Activated T-cell treated with anti-CD3 and anti-CD28 coated beads for 1 hour (primary cell): Measurements from ENCODE around the gene PTPRD.

ENCODE experiments used
- DNase-seq: peaks from one replicate; pipeline ENCODE4 v3.0.0-alpha.2; 2020; ENCODE audit warnings: low read depth

PTPRD gene

GRCh38 chr9:9862235-9862810 is 750.5 kb downstream of the PTPRD start:
- DNase-seq: no peak

GRCh38 chr9:9855177-9856078 is 757.4 kb downstream of the PTPRD start:
- no peak for DNase-seq

GRCh38 chr9:9847750-9848149 is 765.1 kb downstream of the PTPRD start:
- DNase-seq: no peak

GRCh38 chr9:9846557-9846956 is 766.2 kb downstream of the PTPRD start:
- DNase-seq: no peak

GRCh38 chr9:9820436-9820835 is 792.4 kb downstream of the PTPRD start:
- DNase-seq: no peak

- DNase-seq: no peak
Measured at GRCh38 chr9:9819886-9820285, 792.9 kb downstream of the PTPRD start.

- DNase-seq: no peak
Measured at GRCh38 chr9:9817176-9817575, 795.6 kb downstream of the PTPRD start.

GRCh38 chr9:9804109-9804508 is 808.7 kb downstream of the PTPRD start:
- DNase-seq: no peak

- no peak for DNase-seq
Measured at GRCh38 chr9:9799287-9799686, 813.5 kb downstream of the PTPRD start.

- DNase-seq: no peak
Measured at GRCh38 chr9:9792144-9792857, 820.5 kb downstream of the PTPRD start.

- no peak for DNase-seq
Measured at GRCh38 chr9:9791611-9792010, 821.2 kb downstream of the PTPRD start.

GRCh38 chr9:9790216-9790872 is 822.5 kb downstream of the PTPRD start:
- DNase-seq: no peak

- no peak for DNase-seq
Measured at GRCh38 chr9:9783711-9784110, 829.1 kb downstream of the PTPRD start.

- no peak for DNase-seq
Measured at GRCh38 chr9:9783211-9783610, 829.6 kb downstream of the PTPRD start.

GRCh38 chr9:9778293-9778692 is 834.5 kb downstream of the PTPRD start:
- DNase-seq: no peak

- no peak for DNase-seq
Measured at GRCh38 chr9:9774471-9774870, 838.3 kb downstream of the PTPRD start.

GRCh38 chr9:9771314-9771713 is 841.5 kb downstream of the PTPRD start:
- DNase-seq: no peak

GRCh38 chr9:9764821-9765220 is 848.0 kb downstream of the PTPRD start:
- DNase-seq: no peak

- DNase-seq: no peak
Measured at GRCh38 chr9:9754186-9754585, 858.6 kb downstream of the PTPRD start.

- DNase-seq: no peak
Measured at GRCh38 chr9:9753266-9753665, 859.5 kb downstream of the PTPRD start.

GRCh38 chr9:9752722-9753121 is 860.1 kb downstream of the PTPRD start:
- DNase-seq: no peak

- DNase-seq: no peak
Measured at GRCh38 chr9:9751996-9752395, 860.8 kb downstream of the PTPRD start.
